Astrocyte of the hippocampus (primary cell): ENCODE data around the gene PEPD.

Experiments used
- DNase-seq: peaks from one replicate; pipeline ENCODE4 v3.0.0; 2011; ENCODE audit warnings: low read depth, low spot score

PEPD gene

GRCh38 chr19:33440241-33440640, 81.3 kb downstream of the PEPD start:
- no peak for DNase-seq

- no peak for DNase-seq
Observed at GRCh38 chr19:33438987-33439781, 82.4 kb downstream of the PEPD start.

- DNase-seq = peak; percentile 60
Observed at GRCh38 chr19:33437821-33438671, 83.5 kb downstream of the PEPD start.

GRCh38 chr19:33437393-33437820, 84.2 kb downstream of the PEPD start:
- no peak for DNase-seq

GRCh38 chr19:33436360-33437345, 84.9 kb downstream of the PEPD start:
- no peak for DNase-seq

- no peak for DNase-seq
Observed at GRCh38 chr19:33435706-33436359, 85.8 kb downstream of the PEPD start.

- DNase-seq = peak; percentile 62
Observed at GRCh38 chr19:33434886-33435705, 86.5 kb downstream of the PEPD start.

- DNase-seq = no peak
Observed at GRCh38 chr19:33434069-33434885, 87.3 kb downstream of the PEPD start.

- no peak for DNase-seq
Observed at GRCh38 chr19:33432446-33433170, 89.0 kb downstream of the PEPD start.

- peak; percentile 36 for DNase-seq
Observed at GRCh38 chr19:33432015-33432414, 89.6 kb downstream of the PEPD start.

- peak; percentile 87 for DNase-seq
Observed at GRCh38 chr19:33430674-33431277, 90.8 kb downstream of the PEPD start.

- no peak for DNase-seq
Observed at GRCh38 chr19:33429891-33430673, 91.5 kb downstream of the PEPD start.

- no peak for DNase-seq
Observed at GRCh38 chr19:33428627-33429125, 92.9 kb downstream of the PEPD start.

- DNase-seq = no peak
Observed at GRCh38 chr19:33427801-33428626, 93.6 kb downstream of the PEPD start.

GRCh38 chr19:33426621-33427361, 94.8 kb downstream of the PEPD start:
- no peak for DNase-seq

- DNase-seq = no peak
Observed at GRCh38 chr19:33424181-33424580, 97.4 kb downstream of the PEPD start.
